HEK293 (cell line): ENCODE measurements around the gene TNP2.

ENCODE experiments used
- IKZF3 ChIP-seq: fragments of 450-650 bp; IDR thresholded peaks from 2 replicates; pipeline ENCODE4 v1.5.0; 2018; ENCODE audit warnings: missing biosample characterization, mild to moderate bottlenecking, missing genetic modification characterization, moderate library complexity
- SP7 ChIP-seq: fragments of 450-650 bp; formaldehyde crosslinking; IDR thresholded peaks from 2 replicates; pipeline ENCODE4 v1.5.1; 2016; ENCODE audit warnings: missing biosample characterization, missing genetic modification characterization
- ZNF140 ChIP-seq: fragments of 450-650 bp; formaldehyde crosslinking; IDR thresholded peaks from 2 replicates; pipeline ENCODE4 v1.5.1; 2016; ENCODE audit warnings: missing biosample characterization, missing genetic modification characterization
- ZNF155 ChIP-seq: fragments of 450-650 bp; formaldehyde crosslinking; IDR thresholded peaks from 2 replicates; pipeline ENCODE4 v1.5.1; 2016; ENCODE audit warnings: missing biosample characterization, missing genetic modification characterization
- ZNF157 ChIP-seq: fragments of 450-650 bp; formaldehyde crosslinking; IDR thresholded peaks from 2 replicates; pipeline ENCODE4 v1.5.1; 2016; ENCODE audit warnings: missing biosample characterization, missing genetic modification characterization
- ZNF169 ChIP-seq: fragments of 450-650 bp; formaldehyde crosslinking; IDR thresholded peaks from 2 replicates; pipeline ENCODE4 v1.5.1; 2016; ENCODE audit warnings: missing biosample characterization, missing genetic modification characterization
- ZNF19 ChIP-seq: fragments of 450-650 bp; formaldehyde crosslinking; IDR thresholded peaks from 2 replicates; pipeline ENCODE4; 2016; ENCODE audit warnings: missing biosample characterization, missing genetic modification characterization, low read depth
- ZNF274 ChIP-seq, 2 experiments: fragments of 200-500 bp in 1 of 2; fragments of 450-650 bp in 1 of 2; sonication (Bioruptor generic) in 1 of 2; formaldehyde crosslinking in 1 of 2; IDR thresholded peaks; 2 replicates each; pipeline versions ENCODE4 v1.5.1 to v1.6.1; 2014 to 2016; ENCODE audit warnings: borderline replicate concordance in 1 of 2, inconsistent platforms in 1 of 2, low read length in 1 of 2, missing biosample characterization in 1 of 2, missing genetic modification characterization in 1 of 2
- ZNF48 ChIP-seq: fragments of 450-650 bp; formaldehyde crosslinking; IDR thresholded peaks from 2 replicates; pipeline ENCODE4 v1.5.1; 2016; ENCODE audit warnings: missing biosample characterization, missing genetic modification characterization
- ZNF530 ChIP-seq: fragments of 450-650 bp; formaldehyde crosslinking; IDR thresholded peaks from 2 replicates; pipeline ENCODE4 v1.5.1; 2016; ENCODE audit warnings: low read depth, missing biosample characterization, missing genetic modification characterization
- ZNF621 ChIP-seq: fragments of 450-650 bp; formaldehyde crosslinking; IDR thresholded peaks from 2 replicates; pipeline ENCODE4 v1.5.1; 2017; ENCODE audit warnings: missing biosample characterization, missing genetic modification characterization
- ZNF707 ChIP-seq: fragments of 450-650 bp; formaldehyde crosslinking; IDR thresholded peaks from 2 replicates; pipeline ENCODE4 v1.5.1; 2016; ENCODE audit warnings: missing biosample characterization, missing genetic modification characterization
- ZNF776 ChIP-seq: fragments of 450-650 bp; formaldehyde crosslinking; IDR thresholded peaks from 2 replicates; pipeline ENCODE4 v1.5.0; 2017; ENCODE audit warnings: missing biosample characterization, missing genetic modification characterization, borderline replicate concordance
- TF ChIP-seq, protein P1 (sequence below): fragments of 450-650 bp; formaldehyde crosslinking; IDR thresholded peaks from 2 replicates; pipeline ENCODE4 v1.5.1; 2017; ENCODE audit warnings: missing biosample characterization, missing genetic modification characterization
- TF ChIP-seq, protein P2 (sequence below): fragments of 450-650 bp; formaldehyde crosslinking; IDR thresholded peaks from 2 replicates; pipeline ENCODE4 v1.5.1; 2016; ENCODE audit warnings: missing biosample characterization, missing genetic modification characterization, low read depth
- TF ChIP-seq, protein P3 (sequence below): fragments of 450-650 bp; formaldehyde crosslinking; IDR thresholded peaks from 2 replicates; pipeline ENCODE4 v1.5.1; 2017; ENCODE audit warnings: missing biosample characterization, missing genetic modification characterization
- TF ChIP-seq, protein P4 (sequence below): fragments of 450-650 bp; formaldehyde crosslinking; IDR thresholded peaks from 2 replicates; pipeline ENCODE4 v1.5.1; 2016; ENCODE audit warnings: missing biosample characterization, missing genetic modification characterization
- TF ChIP-seq, protein P5 (sequence below): fragments of 450-650 bp; formaldehyde crosslinking; IDR thresholded peaks from 2 replicates; pipeline ENCODE4 v1.5.0; 2017; ENCODE audit warnings: missing biosample characterization, missing genetic modification characterization, borderline replicate concordance

Gene TNP2

DNA sequence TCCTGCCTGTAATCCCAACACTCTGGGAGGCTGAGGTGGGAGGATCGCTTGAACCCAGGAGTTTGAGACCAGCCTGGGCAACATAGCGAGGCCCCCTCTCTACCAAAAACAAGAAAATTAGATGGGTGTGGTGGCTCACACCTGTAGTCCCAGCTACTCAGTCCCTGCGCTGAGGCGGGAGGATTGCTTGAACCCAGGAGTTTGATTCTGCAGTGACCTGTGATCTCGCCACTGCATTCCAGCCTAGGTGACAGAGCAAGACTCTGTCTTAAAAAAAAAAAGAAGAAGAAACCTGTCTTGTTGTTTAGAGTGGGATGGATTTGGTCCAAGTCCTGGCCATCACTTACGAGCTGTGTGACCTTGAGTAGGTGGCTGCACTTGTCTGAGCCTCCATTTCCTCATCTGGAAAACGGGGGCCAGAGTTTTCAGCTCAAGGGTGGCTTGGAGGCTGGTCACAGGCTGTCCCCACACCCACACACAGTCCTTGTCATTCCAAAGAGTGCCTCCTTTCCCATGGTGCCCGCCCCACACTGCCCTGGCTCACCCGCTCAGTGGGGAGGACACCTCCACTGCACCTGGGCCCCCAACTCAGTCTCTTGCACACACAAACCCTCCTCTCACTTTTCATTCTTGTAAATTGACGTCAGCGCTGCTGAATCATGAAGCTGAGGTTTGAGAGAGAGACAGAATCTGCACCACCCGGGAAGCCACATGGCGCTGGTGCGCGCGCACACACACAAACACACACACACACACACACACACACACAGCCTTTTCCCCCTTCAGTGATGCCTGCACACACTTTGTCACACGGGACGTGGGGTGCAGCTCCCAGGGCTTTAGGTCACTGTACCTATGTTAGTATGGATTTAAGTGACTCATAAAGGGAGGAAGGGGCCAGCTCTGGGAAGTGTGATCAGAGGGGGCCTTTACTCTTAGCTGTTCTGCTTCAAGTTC is 17.3 kb downstream of the TNP2 start (continued):
- no peak for TF ChIP-seq ZNF19 (tag by site-specific recombination)
- 0 out of 2 replicates have a peak, but pooled peaks have one; percentile 17 for TF ChIP-seq SP7 (tag by site-specific recombination)
- TF ChIP-seq, protein P1, sequence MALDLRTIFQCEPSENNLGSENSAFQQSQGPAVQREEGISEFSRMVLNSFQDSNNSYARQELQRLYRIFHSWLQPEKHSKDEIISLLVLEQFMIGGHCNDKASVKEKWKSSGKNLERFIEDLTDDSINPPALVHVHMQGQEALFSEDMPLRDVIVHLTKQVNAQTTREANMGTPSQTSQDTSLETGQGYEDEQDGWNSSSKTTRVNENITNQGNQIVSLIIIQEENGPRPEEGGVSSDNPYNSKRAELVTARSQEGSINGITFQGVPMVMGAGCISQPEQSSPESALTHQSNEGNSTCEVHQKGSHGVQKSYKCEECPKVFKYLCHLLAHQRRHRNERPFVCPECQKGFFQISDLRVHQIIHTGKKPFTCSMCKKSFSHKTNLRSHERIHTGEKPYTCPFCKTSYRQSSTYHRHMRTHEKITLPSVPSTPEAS (tag by site-specific recombination): peak; percentile 63
- TF ChIP-seq, protein P2, sequence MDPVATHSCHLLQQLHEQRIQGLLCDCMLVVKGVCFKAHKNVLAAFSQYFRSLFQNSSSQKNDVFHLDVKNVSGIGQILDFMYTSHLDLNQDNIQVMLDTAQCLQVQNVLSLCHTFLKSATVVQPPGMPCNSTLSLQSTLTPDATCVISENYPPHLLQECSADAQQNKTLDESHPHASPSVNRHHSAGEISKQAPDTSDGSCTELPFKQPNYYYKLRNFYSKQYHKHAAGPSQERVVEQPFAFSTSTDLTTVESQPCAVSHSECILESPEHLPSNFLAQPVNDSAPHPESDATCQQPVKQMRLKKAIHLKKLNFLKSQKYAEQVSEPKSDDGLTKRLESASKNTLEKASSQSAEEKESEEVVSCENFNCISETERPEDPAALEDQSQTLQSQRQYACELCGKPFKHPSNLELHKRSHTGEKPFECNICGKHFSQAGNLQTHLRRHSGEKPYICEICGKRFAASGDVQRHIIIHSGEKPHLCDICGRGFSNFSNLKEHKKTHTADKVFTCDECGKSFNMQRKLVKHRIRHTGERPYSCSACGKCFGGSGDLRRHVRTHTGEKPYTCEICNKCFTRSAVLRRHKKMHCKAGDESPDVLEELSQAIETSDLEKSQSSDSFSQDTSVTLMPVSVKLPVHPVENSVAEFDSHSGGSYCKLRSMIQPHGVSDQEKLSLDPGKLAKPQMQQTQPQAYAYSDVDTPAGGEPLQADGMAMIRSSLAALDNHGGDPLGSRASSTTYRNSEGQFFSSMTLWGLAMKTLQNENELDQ (tag by site-specific recombination): no peak
- TF ChIP-seq ZNF707 (tag by site-specific recombination): no peak
- no peak for TF ChIP-seq ZNF140 (tag by site-specific recombination)
- no peak for TF ChIP-seq ZNF530 (tag by site-specific recombination)
- TF ChIP-seq, protein P3, sequence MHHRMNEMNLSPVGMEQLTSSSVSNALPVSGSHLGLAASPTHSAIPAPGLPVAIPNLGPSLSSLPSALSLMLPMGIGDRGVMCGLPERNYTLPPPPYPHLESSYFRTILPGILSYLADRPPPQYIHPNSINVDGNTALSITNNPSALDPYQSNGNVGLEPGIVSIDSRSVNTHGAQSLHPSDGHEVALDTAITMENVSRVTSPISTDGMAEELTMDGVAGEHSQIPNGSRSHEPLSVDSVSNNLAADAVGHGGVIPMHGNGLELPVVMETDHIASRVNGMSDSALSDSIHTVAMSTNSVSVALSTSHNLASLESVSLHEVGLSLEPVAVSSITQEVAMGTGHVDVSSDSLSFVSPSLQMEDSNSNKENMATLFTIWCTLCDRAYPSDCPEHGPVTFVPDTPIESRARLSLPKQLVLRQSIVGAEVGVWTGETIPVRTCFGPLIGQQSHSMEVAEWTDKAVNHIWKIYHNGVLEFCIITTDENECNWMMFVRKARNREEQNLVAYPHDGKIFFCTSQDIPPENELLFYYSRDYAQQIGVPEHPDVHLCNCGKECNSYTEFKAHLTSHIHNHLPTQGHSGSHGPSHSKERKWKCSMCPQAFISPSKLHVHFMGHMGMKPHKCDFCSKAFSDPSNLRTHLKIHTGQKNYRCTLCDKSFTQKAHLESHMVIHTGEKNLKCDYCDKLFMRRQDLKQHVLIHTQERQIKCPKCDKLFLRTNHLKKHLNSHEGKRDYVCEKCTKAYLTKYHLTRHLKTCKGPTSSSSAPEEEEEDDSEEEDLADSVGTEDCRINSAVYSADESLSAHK (tag by site-specific recombination): no peak
- TF ChIP-seq ZNF155 (tag by site-specific recombination): no peak
- no peak for TF ChIP-seq ZNF48 (tag by site-specific recombination)
- TF ChIP-seq ZNF621 (tag by site-specific recombination): no peak
- TF ChIP-seq, protein P4, sequence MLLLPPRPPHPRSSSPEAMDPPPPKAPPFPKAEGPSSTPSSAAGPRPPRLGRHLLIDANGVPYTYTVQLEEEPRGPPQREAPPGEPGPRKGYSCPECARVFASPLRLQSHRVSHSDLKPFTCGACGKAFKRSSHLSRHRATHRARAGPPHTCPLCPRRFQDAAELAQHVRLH (tag by site-specific recombination): no peak
- TF ChIP-seq ZNF169 (tag by site-specific recombination): no peak
- no peak for TF ChIP-seq ZNF776 (tag by site-specific recombination)
- no peak for TF ChIP-seq ZNF274 (IDR thresholded peaks at IDR 0.05; ENCODE audit: low read length)
- TF ChIP-seq ZNF274 (tag by site-specific recombination; IDR thresholded peaks at IDR 0.05; ENCODE audit: borderline replicate concordance): no peak
- no peak for TF ChIP-seq IKZF3 (tag by site-specific recombination)
- TF ChIP-seq, protein P5, sequence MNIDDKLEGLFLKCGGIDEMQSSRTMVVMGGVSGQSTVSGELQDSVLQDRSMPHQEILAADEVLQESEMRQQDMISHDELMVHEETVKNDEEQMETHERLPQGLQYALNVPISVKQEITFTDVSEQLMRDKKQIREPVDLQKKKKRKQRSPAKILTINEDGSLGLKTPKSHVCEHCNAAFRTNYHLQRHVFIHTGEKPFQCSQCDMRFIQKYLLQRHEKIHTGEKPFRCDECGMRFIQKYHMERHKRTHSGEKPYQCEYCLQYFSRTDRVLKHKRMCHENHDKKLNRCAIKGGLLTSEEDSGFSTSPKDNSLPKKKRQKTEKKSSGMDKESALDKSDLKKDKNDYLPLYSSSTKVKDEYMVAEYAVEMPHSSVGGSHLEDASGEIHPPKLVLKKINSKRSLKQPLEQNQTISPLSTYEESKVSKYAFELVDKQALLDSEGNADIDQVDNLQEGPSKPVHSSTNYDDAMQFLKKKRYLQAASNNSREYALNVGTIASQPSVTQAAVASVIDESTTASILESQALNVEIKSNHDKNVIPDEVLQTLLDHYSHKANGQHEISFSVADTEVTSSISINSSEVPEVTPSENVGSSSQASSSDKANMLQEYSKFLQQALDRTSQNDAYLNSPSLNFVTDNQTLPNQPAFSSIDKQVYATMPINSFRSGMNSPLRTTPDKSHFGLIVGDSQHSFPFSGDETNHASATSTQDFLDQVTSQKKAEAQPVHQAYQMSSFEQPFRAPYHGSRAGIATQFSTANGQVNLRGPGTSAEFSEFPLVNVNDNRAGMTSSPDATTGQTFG (tag by site-specific recombination): no peak
- TF ChIP-seq ZNF157 (tag by site-specific recombination): no peak
